ENCODE results near the gene CCDC74A. TPM values are rescaled to one million over a fixed set of nuclear protein-coding genes. Genes with fewer than 3 reads are reported as not detected.
"Not testable (repeated sequence)": the region's sequence is repeated elsewhere in the genome, so short reads cannot be mapped to it uniquely, and the experiment has no call there.

Gene CCDC74A
- total RNA-seq, 1 experiment from 2014 or later, result 20.7 TPM

- not testable (repeated sequence) for H3K27me3 ChIP-seq (ENCODE audit: control insufficient read depth, insufficient read depth, low read length); H3K36me3 ChIP-seq (replicated peaks; ENCODE audit: control insufficient read depth, insufficient read depth, low read length); DNase-seq; H3K4me3 ChIP-seq (ENCODE audit: insufficient read depth, low read depth, low read length)
These were observed 5.3 kb downstream of the CCDC74A start for GRCh38 chr2:131532723-131533608.

GRCh38 chr2:131533609-131534316, 6.1 kb downstream of the CCDC74A start:
- H3K27me3 ChIP-seq (ENCODE audit: control insufficient read depth, insufficient read depth, low read length); H3K4me3 ChIP-seq (ENCODE audit: insufficient read depth, low read depth, low read length); H3K36me3 ChIP-seq (replicated peaks; ENCODE audit: control insufficient read depth, insufficient read depth, low read length): not testable (repeated sequence)
- peak; percentile 4 for DNase-seq

GRCh38 chr2:131534317-131534672, 6.6 kb downstream of the CCDC74A start:
- not testable (repeated sequence) for H3K36me3 ChIP-seq (replicated peaks; ENCODE audit: control insufficient read depth, insufficient read depth, low read length); H3K4me3 ChIP-seq (ENCODE audit: insufficient read depth, low read depth, low read length); DNase-seq; H3K27me3 ChIP-seq (ENCODE audit: control insufficient read depth, insufficient read depth, low read length)

GRCh38 chr2:131534965-131535364, 7.3 kb downstream of the CCDC74A start:
- H3K36me3 ChIP-seq (replicated peaks; ENCODE audit: control insufficient read depth, insufficient read depth, low read length); DNase-seq; H3K4me3 ChIP-seq (ENCODE audit: insufficient read depth, low read depth, low read length); H3K27me3 ChIP-seq (ENCODE audit: control insufficient read depth, insufficient read depth, low read length): not testable (repeated sequence)

- Histone ChIP-seq H3K27me3 (ENCODE audit: control insufficient read depth, insufficient read depth, low read length) (no peaks in the 10 kb centered on the region), H3K4me3 (ENCODE audit: insufficient read depth, low read depth, low read length) (no peak overlapping the region), H3K36me3 (replicated peaks; ENCODE audit: control insufficient read depth, insufficient read depth, low read length) (no peaks in the 10 kb centered on the region)
- peak; percentile 2 for DNase-seq
These were observed 7.8 kb downstream of the CCDC74A start for GRCh38 chr2:131535526-131535925.

GRCh38 chr2:131535951-131536826, 8.5 kb downstream of the CCDC74A start:
- not testable (repeated sequence) for H3K27me3 ChIP-seq (ENCODE audit: control insufficient read depth, insufficient read depth, low read length); H3K4me3 ChIP-seq (ENCODE audit: insufficient read depth, low read depth, low read length); H3K36me3 ChIP-seq (replicated peaks; ENCODE audit: control insufficient read depth, insufficient read depth, low read length)
- DNase-seq, result peak; percentile 2

- H3K4me3 ChIP-seq (ENCODE audit: insufficient read depth, low read depth, low read length); H3K36me3 ChIP-seq (replicated peaks; ENCODE audit: control insufficient read depth, insufficient read depth, low read length); H3K27me3 ChIP-seq (ENCODE audit: control insufficient read depth, insufficient read depth, low read length); DNase-seq: not testable (repeated sequence)
These were observed 9.2 kb downstream of the CCDC74A start for GRCh38 chr2:131536841-131537240.

GRCh38 chr2:131538856-131539255, 11.2 kb downstream of the CCDC74A start:
- not testable (repeated sequence) for H3K27me3 ChIP-seq (ENCODE audit: control insufficient read depth, insufficient read depth, low read length); H3K36me3 ChIP-seq (replicated peaks; ENCODE audit: control insufficient read depth, insufficient read depth, low read length); DNase-seq; H3K4me3 ChIP-seq (ENCODE audit: insufficient read depth, low read depth, low read length)

GRCh38 chr2:131542438-131543384, 15.0 kb downstream of the CCDC74A start:
- no peak overlapping the region for H3K4me3 ChIP-seq (ENCODE audit: insufficient read depth, low read depth, low read length)
- no peak for DNase-seq
- H3K27me3 ChIP-seq (ENCODE audit: control insufficient read depth, insufficient read depth, low read length), result no peaks in the 10 kb centered on the region
- H3K36me3 ChIP-seq (replicated peaks; ENCODE audit: control insufficient read depth, insufficient read depth, low read length), result no peaks in the 10 kb centered on the region

- H3K27me3 ChIP-seq (ENCODE audit: control insufficient read depth, insufficient read depth, low read length), result no peaks in the 10 kb centered on the region
- DNase-seq, result no peak
- H3K4me3 ChIP-seq (ENCODE audit: insufficient read depth, low read depth, low read length), result no peak overlapping the region
- no peaks in the 10 kb centered on the region for H3K36me3 ChIP-seq (replicated peaks; ENCODE audit: control insufficient read depth, insufficient read depth, low read length)
These were observed 15.8 kb downstream of the CCDC74A start for GRCh38 chr2:131543385-131543891.

- not testable (repeated sequence) for H3K27me3 ChIP-seq (ENCODE audit: control insufficient read depth, insufficient read depth, low read length); H3K36me3 ChIP-seq (replicated peaks; ENCODE audit: control insufficient read depth, insufficient read depth, low read length); DNase-seq; H3K4me3 ChIP-seq (ENCODE audit: insufficient read depth, low read depth, low read length)
These were observed 16.5 kb downstream of the CCDC74A start for GRCh38 chr2:131544006-131544812.

GRCh38 chr2:131544813-131545165, 17.1 kb downstream of the CCDC74A start:
- DNase-seq; H3K4me3 ChIP-seq (ENCODE audit: insufficient read depth, low read depth, low read length); H3K36me3 ChIP-seq (replicated peaks; ENCODE audit: control insufficient read depth, insufficient read depth, low read length); H3K27me3 ChIP-seq (ENCODE audit: control insufficient read depth, insufficient read depth, low read length): not testable (repeated sequence)

- Histone ChIP-seq H3K27me3 (ENCODE audit: control insufficient read depth, insufficient read depth, low read length) (no peaks in the 10 kb centered on the region), H3K36me3 (replicated peaks; ENCODE audit: control insufficient read depth, insufficient read depth, low read length) (no peaks in the 10 kb centered on the region), H3K4me3 (ENCODE audit: insufficient read depth, low read depth, low read length) (no peak overlapping the region)
- DNase-seq, result no peak
These were observed 25.2 kb downstream of the CCDC74A start for GRCh38 chr2:131552871-131553270.
